Prostate gland (tissue), 2 donors: ENCODE data around the gene SLC51A.

ENCODE experiments used
- CTCF ChIP-seq, 4 experiments: fragments of 200-600 bp in 2 of 4; fragments of 450-650 bp in 2 of 4; sonication (generic) in 2 of 4; IDR thresholded peaks; 1 replicate in 3 of 4; 2 replicates in 1 of 4; pipeline ENCODE4 v1.5.1; 2016 to 2019; ENCODE audit warnings: antibody characterized with exemption in 4 of 4, mild to moderate bottlenecking in 2 of 4, moderate library complexity in 2 of 4
- POLR2AphosphoS5 ChIP-seq: sonication (generic); formaldehyde crosslinking; IDR thresholded peaks from one replicate; pipeline ENCODE4 v1.6.1; 2017; ENCODE audit warnings: antibody characterized with exemption

- TF ChIP-seq CTCF (IDR thresholded peaks at IDR 0.05) (no peak), POLR2AphosphoS5 (no peak)
Observed at GRCh38 chr3:196268284-196269163, 52.2 kb downstream of the SLC51A start.
